GM21576 (cell line): ENCODE measurements around the gene SLC39A13.

Experiments used
- ATAC-seq: cut with Tn5 transposase; IDR thresholded peaks from one replicate; pipeline ENCODE4 v1.9.1; 2021; ENCODE audit warnings: mild to moderate bottlenecking, moderate library complexity; ENCODE audit not compliant: unreplicated experiment

Gene SLC39A13

GRCh38 chr11:47399860-47400767 is 8.3 kb upstream of the SLC39A13 start:
- peak; percentile 39 for ATAC-seq

GRCh38 chr11:47400768-47401279 is 7.6 kb upstream of the SLC39A13 start:
- ATAC-seq = peak; percentile 68

DNA sequence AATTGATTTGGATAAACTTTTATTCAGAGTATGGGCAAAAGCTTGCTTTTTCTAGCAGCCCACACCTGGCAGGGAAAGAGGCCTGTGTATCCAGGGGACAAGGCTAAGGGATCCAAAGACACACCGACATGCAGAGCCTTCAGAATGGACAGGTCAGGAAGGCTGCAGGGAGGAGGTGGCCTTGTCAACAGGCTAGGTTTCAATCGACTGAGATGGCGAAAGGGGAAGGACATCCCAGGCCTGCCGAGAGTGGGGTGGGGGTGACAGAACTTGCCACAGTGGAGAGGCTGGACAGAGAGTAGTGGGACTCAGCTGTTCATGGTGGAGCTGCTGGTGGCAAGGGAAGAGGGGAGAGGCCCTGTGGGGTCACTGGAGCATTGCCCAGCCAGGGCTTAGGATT is 5.3 kb upstream of the SLC39A13 start:
- no peak for ATAC-seq

DNA sequence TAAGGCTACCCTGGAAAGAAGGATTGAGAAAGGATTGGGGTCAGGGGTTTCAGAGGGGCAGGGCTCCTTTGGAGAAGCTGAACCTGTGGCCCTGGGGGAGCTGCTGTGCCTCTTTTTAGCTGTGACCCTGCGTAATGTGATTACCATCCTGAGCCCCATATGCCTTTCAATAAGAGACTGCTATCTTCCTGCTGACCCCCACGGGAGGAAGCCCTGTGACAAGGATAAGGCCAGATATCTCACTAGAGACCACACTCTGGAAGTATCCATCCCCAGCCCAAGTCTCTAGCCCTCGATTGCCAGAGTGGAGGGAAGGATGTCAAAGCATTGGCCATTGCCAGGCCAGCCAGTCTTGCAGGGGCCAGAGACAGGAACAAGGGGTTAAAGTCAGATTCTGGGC is 4.8 kb upstream of the SLC39A13 start:
- no peak for ATAC-seq

GRCh38 chr11:47406896-47407745 is 1.3 kb upstream of the SLC39A13 start:
- ATAC-seq = no peak

GRCh38 chr11:47408598-47409439 is 429 bp downstream of the SLC39A13 start:
- no peak for ATAC-seq

DNA sequence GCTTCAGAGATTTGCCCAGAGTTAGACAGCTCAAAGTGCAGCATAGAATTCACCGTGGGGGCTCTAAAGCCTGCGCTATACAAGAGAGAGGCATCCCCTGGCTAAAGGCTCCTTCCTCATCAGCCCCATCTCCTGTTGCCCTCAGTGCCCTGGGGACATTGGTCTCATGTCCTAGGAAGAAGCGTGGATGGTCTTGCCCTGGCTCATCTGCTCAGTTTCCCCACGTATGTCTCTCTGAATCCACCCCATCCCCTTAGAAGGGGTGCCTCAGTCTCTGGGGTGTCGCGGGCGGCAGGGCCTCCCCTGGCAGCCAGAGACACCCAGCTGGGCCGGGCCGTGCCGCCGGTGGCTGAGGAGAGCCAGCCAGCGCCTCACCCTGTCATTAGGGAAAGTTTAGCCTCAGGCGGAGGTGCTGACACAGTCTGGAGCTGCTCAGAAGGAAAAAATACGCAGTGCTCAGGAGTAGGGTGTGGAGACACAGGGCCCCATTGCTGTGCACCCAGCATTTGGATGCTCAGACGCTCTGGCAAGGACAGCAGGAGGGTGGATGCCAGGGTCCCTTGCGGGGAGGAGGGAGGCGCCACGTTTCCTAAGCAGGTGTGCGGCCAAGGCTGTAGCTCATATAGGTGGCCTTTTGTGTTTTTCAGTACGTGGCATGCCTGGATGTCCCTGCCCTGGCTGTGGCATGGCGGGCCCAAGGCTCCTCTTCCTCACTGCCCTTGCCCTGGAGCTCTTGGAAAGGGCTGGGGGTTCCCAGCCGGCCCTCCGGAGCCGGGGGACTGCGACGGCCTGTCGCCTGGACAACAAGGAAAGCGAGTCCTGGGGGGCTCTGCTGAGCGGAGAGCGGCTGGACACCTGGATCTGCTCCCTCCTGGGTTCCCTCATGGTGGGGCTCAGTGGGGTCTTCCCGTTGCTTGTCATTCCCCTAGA is 1.3 kb downstream of the SLC39A13 start:
- no peak for ATAC-seq

DNA sequence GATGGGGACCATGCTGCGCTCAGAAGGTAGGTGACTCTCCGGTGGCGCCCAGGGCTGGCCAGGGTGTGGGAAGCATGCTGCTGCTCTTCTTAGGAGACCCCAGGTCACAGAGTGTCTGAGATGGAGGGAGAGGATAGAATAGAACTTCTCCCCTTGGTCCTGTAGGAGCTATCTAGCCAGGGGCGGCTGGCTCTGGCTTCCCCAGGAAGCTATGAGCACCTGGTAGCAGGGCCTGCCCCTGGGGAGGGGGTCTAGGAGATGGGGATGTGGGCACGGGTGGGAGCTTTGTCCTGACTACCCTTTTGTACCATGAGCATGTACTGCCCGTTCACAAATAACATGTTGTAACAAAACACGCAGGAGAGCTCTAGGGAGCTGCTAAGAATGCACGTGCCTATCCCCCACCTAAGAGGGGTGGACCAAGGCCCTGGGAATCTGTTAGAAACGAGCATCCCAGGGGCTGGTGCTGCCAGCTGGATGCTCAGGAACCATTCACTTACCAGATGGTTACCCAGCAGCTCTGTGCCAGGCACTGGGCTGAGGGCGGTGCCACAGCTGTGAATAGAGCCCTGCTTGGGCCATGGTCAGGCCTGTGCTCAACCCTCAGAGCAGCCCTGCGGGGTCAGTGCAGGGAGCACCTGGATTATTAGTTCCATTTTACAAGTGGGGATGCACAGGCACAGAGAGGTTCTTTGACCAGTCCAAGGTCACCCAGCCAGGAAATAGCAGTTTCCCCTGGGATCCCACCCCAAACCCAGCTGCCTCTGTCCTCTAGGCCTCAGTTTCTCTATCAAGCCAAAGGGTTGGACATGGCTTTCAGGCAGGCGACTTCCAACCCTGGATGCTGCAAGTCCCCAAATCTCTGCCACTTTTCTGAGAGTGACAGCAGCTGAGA is 2.2 kb downstream of the SLC39A13 start:
- no peak for ATAC-seq

DNA sequence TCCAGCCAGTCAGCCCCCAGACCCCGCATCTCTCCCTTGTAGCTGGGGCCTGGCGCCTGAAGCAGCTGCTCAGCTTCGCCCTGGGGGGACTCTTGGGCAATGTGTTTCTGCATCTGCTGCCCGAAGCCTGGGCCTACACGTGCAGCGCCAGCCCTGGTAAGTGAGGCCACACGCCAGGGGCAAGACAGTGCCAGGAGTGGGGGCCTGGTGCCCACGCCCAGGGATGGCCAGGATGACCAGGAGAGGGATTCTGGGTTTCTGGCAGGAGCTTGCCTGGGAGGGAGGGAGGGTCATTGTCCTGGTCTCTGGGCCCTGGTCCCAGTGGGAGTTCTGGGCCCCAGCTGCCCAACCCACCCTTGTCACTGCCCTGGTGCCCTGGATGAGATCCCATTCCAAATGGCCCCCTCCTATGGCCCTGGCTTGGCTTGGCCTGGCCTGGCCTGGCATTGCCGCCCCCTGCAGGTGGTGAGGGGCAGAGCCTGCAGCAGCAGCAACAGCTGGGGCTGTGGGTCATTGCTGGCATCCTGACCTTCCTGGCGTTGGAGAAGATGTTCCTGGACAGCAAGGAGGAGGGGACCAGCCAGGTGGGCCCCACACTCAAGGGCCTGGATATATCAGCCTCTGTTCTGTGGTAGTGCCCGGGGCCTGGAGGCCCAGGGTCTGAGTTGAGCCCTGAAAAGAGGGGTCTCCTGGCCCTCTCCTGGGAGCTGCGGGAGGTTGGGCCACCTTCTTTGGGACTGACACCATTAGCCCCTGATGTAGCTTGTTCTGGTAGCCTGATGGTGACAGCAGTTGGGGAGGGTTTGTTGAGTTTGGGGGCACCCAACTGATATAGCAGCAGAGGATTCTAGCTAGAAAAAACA is 3.7 kb downstream of the SLC39A13 start:
- no peak for ATAC-seq

DNA sequence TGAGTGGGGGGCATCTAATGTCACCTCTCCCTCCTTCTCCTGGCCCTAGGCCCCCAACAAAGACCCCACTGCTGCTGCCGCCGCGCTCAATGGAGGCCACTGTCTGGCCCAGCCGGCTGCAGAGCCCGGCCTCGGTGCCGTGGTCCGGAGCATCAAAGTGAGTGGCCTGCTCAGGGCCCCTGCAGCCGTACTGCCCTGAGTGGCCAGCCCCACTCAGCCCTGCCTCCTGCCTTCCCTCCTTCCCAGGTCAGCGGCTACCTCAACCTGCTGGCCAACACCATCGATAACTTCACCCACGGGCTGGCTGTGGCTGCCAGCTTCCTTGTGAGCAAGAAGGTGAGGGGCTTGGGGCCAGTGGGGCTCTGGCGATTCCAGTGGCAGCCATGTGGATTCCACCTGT is 5.0 kb downstream of the SLC39A13 start:
- no peak for ATAC-seq

DNA sequence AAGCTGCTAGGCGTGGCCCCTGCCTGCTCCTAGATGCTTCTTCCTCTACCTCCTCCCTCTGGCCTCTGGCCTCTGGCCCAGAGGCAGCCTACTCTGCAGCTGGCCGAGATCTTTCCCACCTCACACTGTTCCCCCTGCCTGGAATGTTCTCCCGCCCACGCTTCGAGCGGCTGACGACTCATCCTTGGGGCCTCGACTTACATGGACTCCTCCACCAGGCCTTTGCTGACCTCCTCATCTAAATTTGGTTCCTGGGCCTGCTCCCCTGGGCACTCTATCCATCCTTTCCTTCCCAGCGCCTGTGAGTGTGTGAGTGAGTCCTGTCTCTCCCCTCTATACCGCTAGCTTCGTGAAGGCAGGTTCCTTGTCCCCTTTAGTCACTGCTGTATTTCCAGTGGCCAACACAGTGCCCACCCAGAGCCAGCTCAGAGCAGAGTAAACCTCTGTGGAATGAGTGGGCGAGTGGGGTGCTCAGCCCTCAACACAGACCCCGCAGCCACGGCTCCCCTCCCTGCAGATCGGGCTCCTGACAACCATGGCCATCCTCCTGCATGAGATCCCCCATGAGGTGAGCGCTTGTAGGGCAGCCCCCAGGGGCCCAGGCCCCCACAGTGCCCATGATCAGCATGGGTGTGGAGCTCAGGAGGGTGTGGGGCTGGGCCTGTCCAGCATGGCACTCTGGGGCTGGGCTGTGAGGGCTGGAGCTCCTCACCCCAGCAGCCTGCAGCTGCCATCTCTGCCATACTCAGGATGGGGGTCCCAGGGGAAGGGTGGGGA is 5.7 kb downstream of the SLC39A13 start:
- no peak for ATAC-seq

- no peak for ATAC-seq
Measured at GRCh38 chr11:47414685-47415070, 6.3 kb downstream of the SLC39A13 start.

DNA sequence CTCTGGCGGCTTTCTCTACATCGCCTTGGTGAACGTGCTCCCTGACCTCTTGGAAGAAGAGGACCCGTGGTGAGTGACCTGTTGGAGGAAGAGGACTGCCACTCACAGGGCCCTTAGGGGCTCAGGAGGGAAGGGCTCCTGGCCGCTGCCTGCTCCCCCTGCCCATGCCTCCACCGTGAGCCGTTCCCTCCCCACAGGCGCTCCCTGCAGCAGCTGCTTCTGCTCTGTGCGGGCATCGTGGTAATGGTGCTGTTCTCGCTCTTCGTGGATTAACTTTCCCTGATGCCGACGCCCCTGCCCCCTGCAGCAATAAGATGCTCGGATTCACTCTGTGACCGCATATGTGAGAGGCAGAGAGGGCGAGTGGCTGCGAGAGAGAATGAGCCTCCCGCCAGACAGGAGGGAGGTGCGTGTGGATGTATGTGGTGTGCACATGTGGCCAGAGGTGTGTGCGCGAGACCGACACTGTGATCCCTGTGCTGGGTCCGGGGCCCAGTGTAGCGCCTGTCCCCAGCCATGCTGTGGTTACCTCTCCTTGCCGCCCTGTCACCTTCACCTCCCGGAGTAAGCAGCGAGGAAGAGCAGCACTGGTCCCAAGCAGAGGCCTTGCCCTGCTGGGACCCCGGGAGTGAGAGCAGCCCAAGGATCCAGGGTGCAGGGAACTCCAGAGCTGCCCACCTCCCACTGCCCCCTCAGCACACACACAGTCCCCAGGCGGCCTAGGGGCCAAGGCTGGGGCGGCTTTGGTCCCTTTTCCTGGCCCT is 6.9 kb downstream of the SLC39A13 start:
- no peak for ATAC-seq

DNA sequence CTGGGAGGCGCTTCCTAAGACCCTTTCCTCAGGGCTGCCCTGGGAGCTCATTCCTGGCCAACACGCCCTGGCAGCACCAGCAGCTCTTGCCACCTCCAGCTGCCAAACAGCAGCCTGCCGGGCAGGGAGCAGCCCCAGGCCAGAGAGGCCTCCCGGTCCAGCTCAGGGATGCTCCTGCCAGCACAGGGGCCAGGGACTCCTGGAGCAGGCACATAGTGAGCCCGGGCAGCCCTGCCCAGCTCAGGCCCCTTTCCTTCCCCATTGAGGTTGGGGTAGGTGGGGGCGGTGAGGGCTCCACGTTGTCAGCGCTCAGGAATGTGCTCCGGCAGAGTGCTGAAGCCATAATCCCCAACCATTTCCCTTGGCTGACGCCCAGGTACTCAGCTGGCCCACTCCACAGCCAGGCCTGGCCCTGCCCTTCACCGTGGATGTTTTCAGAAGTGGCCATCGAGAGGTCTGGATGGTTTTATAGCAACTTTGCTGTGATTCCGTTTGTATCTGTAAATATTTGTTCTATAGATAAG is 7.6 kb downstream of the SLC39A13 start:
- ATAC-seq = no peak

DNA sequence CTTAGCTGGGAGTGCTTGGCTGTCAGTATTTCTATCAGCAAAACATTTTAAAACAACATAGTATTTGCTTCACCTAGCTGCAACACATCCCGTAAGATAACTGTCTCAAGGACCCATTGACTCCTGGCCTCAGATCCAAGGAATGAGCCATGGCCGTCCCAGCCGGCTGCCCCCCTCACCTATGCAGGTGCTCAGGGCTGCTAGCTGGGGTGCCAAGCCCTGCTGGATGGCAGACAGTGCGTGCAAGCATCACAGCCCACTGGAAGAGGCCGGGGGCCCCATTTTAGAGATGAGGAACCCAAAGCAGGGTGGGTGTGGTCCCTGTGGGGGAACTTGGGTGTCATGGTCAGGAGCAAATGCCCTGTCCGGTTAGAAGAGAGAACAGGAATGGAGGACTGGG is 9.3 kb downstream of the SLC39A13 start:
- ATAC-seq = no peak
